Spleen (tissue), 7 donors: ENCODE measurements around the gene SEC11C.

Source experiments
- CTCF ChIP-seq, 11 experiments: fragments of 200-600 bp in 7 of 11; fragments of 450-650 bp in 4 of 11; sonication (generic) in 4 of 11; IDR thresholded peaks in 8 of 11; conservative IDR thresholded peaks in 3 of 11; 1 replicate in 7 of 11; 2 replicates in 4 of 11; pipeline versions ENCODE4 v1.4.0 to v1.8.0; 2016 to 2021; ENCODE audit warnings: antibody characterized with exemption in 11 of 11, inconsistent platforms in 4 of 11, mild to moderate bottlenecking in 1 of 11
- POLR2A ChIP-seq, 3 donors: fragments of 450-650 bp; IDR thresholded peaks; one replicate each; pipeline ENCODE4 v1.5.1; 2017; ENCODE audit warnings: antibody characterized with exemption in 3 of 3, mild to moderate bottlenecking in 1 of 3
- POLR2AphosphoS5 ChIP-seq, 3 donors: sonication (generic); formaldehyde crosslinking; IDR thresholded peaks; one replicate each; pipeline ENCODE4 v1.5.1; 2017; ENCODE audit warnings: antibody characterized with exemption in 3 of 3
- donor health status: DM: no; HTN: no; CAD: no; lungs with moderate emphysema.
- donor health status: DM: no; HTN: no; CAD: no.
- donor health status: DM: no; HTN: no; CAD: no.

- no peak for TF ChIP-seq POLR2A (IDR thresholded peaks at IDR 0.05)
- TF ChIP-seq CTCF (IDR thresholded peaks at IDR 0.05 in 8 of 11, conservative IDR thresholded peaks at IDR 0.05 in 3 of 11) = no peak
- no peak for TF ChIP-seq POLR2AphosphoS5 (IDR thresholded peaks at IDR 0.05)
These were observed 431 bp upstream of the SEC11C start for GRCh38 chr18:59139291-59139614.
